Ammon's horn (tissue), 1 donor: ENCODE measurements around the gene ANAPC2.
A peak's percentile ranks its signal among the peaks of the same experiment; 100 is the strongest.

Experiments used
- DNase-seq: peaks from one replicate; pipeline ENCODE4 v3.0.0-alpha.2; 2016; ENCODE audit warnings: low spot score

ANAPC2 gene

GRCh38 chr9:137188490-137189296 lies at the start of gene ANAPC2, which contains the start of gene SSNA1:
Gene ANAPC2 (minus strand): TSS chr9:137188560. CDS start chr9:137188532, 28 bp downstream.
Gene SSNA1 (plus strand): TSS chr9:137188676. CDS start chr9:137188727, 51 bp downstream.
- DNase-seq = peak; percentile 94

- no peak for DNase-seq
These were observed 48.6 kb upstream of the ANAPC2 start for GRCh38 chr9:137236936-137237421.

- DNase-seq = peak; percentile 83
These were observed 48.0 kb upstream of the ANAPC2 start for GRCh38 chr9:137236238-137236935.

GRCh38 chr9:137235424-137236237 lies 47.3 kb upstream of the ANAPC2 start:
- DNase-seq = no peak

GRCh38 chr9:137234758-137235423 lies 46.5 kb upstream of the ANAPC2 start:
- no peak for DNase-seq

- no peak for DNase-seq
These were observed 45.8 kb upstream of the ANAPC2 start for GRCh38 chr9:137234055-137234697.

GRCh38 chr9:137233143-137233980 lies 45.0 kb upstream of the ANAPC2 start:
- DNase-seq = no peak

GRCh38 chr9:137232510-137232909 lies 44.1 kb upstream of the ANAPC2 start:
- DNase-seq = no peak

GRCh38 chr9:137232101-137232500 lies 43.7 kb upstream of the ANAPC2 start:
- no peak for DNase-seq

GRCh38 chr9:137231372-137232039 lies 43.1 kb upstream of the ANAPC2 start:
- DNase-seq = no peak

- no peak for DNase-seq
These were observed 42.5 kb upstream of the ANAPC2 start, which contains the start of gene SLC34A3 for GRCh38 chr9:137230705-137231371. Gene SLC34A3 (plus strand): TSS chr9:137230901. CDS start chr9:137231703, 802 bp downstream.

- no peak for DNase-seq
These were observed 41.7 kb upstream of the ANAPC2 start for GRCh38 chr9:137229903-137230704.

- DNase-seq = no peak
These were observed 40.9 kb upstream of the ANAPC2 start for GRCh38 chr9:137228968-137229896.

GRCh38 chr9:137228506-137228967 lies 40.2 kb upstream of the ANAPC2 start:
- no peak for DNase-seq

GRCh38 chr9:137227853-137228505 lies 39.6 kb upstream of the ANAPC2 start:
- no peak for DNase-seq
